NCI-H446 (cell line): Measurements from ENCODE around the gene DIP2B.
A peak's percentile ranks its signal among the peaks of the same experiment; 100 is the strongest.

ENCODE experiments used
- DNase-seq, 2 experiments: peaks; one replicate each; lab custom pipeline; 2025; lab: John Stamatoyannopoulos, UW

DIP2B gene

DNA sequence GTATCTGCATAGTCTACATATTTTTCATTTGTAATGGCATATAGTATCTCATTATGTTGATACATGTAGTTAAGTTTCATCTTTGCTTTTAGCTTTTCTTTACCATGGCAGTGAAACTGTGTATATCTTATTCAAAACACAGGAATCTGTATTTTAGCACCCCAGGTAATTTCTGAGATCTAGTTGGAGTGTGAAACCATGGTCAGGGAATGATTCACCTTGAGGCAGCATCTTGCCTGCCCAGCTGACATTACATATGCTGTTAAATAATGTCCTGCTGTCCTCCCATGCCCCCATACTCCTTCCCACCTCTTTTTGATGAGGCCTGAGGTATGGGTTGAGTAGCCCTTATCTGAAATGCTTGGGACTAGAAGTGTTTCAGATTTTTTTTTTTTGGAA lies 133.7 kb downstream of the DIP2B start:
- no peak for DNase-seq

- no peak for DNase-seq
Observed at GRCh38 chr12:50639721-50640120, 134.9 kb downstream of the DIP2B start.

- DNase-seq = no peak
Observed at GRCh38 chr12:50640321-50640939, 135.6 kb downstream of the DIP2B start.

GRCh38 chr12:50641566-50641965 lies 136.8 kb downstream of the DIP2B start:
- no peak for DNase-seq

DNA sequence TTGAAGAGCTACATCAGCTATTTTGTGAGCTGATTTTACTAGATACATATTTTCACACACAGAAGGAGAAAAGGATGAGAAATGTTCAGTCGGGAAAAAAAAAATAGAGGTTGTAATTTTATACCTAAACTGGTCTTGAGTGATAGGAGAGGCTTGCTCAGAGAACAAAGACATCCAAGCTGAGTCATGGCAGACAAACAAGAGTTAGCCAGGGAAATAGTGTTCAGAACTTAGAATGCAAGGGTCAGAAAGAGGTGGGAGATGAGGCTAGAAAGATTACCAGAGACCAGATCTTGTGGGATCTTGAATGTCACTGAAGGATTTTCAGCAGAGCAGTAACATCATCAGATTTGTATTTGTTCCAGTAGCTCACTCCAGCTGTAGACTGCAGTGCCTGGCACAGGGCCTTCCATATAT lies 137.3 kb downstream of the DIP2B start:
- DNase-seq = no peak

DNA sequence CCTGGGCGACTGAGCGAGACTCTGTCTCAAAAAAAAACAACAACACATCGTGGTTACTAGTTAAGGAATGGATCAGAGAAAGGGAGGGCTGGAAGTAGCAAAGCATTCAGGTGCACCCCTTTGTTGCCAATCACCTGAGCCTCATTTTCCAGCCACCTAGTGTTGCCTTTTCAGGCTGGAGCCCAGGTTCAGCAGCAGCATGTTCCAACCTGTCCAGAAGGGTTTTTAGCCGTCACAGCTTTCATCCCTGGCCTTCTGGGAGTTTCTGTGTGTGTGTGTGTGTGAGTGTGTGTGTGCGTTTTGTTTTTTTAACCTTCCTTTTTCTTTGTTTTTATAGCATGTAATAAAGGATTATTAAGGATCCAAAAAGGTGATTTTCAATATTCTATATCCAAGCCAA lies 138.0 kb downstream of the DIP2B start:
- DNase-seq = no peak

DNA sequence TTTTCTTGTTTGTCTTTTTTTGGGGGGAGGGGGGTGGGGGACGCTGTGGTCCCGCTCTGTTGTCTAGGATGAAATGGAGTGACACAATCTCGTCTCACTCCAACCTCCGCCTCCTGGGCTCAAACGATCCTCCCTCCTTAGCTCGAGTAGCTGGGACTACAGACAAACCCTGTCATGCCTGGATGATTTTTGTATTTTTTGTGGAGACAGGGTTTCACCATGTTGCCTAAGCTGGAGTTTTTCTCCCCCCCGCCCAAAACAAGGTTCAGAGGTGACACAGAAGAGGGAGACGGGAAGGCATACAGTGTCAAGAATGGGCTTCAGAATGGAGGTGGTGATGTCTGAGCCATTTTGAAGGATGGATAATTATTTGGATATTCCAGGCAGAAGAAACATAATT lies 142.2 kb downstream of the DIP2B start:
- DNase-seq = no peak

DNA sequence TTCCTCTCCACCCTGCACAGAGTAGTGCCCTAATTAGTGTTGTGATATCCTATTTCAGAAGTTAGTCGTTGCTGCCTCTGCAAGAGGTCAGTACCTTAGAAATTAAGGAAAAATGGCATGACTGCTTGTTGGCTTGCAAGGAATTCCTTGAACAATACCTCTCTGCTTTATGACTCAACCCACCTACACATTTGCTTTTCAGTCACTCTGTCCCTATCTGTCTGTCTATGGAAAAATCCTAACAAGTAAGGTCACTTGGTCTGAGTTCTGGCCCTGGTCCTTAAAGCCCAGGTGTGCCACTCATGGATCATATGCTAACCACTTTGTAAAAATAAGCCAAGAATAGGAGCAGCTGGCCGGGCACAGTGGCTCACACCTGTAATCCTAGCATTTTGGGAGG lies 142.7 kb downstream of the DIP2B start:
- DNase-seq = no peak

DNA sequence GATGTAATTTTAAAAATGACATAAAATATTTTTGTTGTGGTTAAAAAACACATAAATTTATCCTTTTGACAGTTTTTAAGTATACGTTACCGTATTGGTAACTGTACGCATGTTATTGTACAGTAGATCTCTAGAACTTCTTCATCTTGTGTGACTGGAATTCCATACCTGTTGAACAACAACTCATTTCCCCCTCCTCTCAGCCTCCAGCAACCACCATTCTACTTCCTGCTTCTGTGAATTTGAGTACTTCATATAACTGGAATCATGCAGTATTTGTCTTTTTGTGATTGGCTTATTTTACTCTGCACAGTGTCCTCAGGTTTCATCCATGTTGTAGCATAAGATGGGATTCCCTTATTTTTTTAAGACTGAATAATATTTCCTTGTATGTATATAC lies 145.5 kb downstream of the DIP2B start:
- DNase-seq = no peak

- no peak for DNase-seq
Observed at GRCh38 chr12:50655374-50655921, 150.7 kb downstream of the DIP2B start.

DNA sequence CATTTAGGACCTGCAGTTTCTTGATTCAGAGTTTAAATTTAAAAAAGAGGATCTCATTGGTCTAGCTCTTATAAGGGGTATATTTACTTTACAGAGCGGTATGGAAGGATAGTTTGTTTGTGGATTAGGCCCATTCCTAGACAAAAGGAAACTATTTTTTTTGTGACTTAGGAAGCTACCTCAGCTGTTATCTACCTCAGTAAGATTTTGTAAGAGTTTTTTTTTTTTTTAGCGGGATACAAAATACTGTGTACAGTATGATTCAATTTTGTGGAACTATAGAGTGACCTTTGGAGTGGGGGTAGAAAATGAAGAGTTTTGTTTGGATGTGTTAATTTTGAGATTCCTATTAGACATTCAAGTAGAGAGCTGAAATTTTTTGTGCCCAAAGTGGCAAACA lies 154.5 kb downstream of the DIP2B start:
- DNase-seq = no peak

GRCh38 chr12:50659690-50660424 lies 155.1 kb downstream of the DIP2B start:
- DNase-seq = no peak

GRCh38 chr12:50660425-50660822 lies 155.6 kb downstream of the DIP2B start:
- DNase-seq = no peak

DNA sequence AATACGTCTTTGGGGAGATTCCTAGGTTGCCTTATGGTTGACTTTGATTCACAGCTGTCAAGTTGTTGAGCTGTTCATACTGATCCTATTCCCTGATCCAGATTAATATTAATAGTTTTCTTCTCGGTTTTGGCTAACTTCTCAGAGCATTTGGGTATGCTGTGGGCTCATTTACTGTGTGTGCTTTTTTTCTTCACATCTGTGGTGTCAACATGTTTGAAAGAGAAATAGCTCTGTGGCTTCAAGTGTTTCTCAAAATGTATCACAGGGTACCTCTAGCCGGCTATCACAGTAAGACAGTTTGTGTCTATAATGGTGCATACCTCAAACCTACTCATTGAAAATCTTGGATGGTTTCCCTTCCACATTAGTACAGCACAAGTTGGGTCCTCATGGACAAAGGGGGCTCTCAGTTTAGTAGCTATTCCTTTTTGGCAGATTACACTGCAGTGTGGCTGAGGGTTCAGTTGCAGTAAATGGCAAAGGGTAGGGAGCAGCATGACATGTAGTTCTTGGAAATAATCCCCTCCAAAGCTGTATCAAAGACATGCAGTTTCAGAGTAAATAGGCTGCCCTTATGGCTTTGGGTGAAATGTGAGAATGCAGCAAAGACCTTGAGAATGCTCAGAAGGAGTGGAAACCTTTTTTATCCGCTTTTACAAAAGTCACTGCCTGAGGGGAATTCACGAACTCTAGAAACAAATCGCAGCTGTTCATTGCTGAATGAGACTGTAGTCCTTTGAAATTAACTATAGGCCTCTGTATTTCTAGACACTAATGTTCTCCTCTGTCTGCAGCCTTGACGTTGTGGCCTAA lies 156.7 kb downstream of the DIP2B start:
- no peak for DNase-seq

- DNase-seq = no peak
Observed at GRCh38 chr12:50662116-50662510, 157.3 kb downstream of the DIP2B start.

GRCh38 chr12:50665170-50665569 lies 160.4 kb downstream of the DIP2B start:
- DNase-seq = no peak

GRCh38 chr12:50665609-50666008 lies 160.8 kb downstream of the DIP2B start:
- no peak for DNase-seq

DNA sequence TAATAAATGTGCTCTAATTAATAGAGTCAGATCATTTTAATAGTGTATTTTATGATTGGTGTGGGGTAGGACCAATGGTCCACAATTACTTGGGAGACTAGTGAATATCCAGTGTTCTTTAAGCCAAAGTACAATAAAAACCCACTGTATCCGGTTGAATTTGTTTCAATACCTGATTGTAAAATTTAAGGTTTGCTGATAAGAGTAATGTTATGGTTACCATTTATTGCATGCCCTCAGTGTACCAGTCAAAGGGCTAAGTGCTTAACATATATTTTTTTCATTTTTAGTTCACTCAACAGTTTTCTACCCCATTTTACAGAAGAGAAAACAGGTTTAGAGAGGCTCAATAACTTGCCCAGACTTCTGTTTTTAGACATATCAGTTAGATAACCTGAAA lies 161.2 kb downstream of the DIP2B start:
- no peak for DNase-seq

DNA sequence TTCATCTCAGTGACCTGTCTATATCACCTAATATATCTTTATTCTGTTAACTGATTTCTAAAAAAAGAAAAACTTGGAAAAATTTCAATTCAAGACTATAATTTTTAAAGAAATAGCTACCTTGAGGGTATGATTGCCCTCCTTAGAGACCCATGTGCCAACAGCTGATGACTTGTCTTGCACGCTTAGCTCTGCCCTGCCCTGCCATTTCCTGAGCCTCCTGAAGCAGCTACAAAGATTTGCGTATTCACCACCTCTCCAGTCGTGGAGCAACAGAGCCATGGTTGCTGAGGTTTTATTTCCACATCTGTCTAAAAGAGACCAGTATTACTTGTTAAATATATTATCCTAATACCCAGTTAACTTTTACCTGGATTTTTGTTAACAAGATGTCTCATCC lies 167.4 kb downstream of the DIP2B start:
- no peak for DNase-seq

DNA sequence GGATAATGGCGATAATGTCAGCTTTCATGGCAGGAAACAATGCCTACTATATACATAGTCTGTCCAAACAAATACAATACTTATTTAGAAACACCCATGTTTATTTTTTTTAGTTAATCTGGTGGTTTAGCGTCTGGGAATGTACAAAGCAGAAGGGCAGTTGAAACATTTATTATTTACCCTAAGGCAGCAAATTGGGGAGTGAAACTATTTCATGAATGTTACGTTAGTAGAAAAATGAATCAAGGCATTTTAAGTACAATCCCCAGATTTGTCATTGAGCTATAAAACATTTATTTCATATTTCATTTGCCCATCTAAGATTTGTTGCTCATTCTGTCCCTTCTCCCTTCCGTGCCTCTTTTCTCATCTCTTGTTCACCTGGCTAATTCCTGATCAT lies 172.0 kb downstream of the DIP2B start:
- DNase-seq = no peak

DNA sequence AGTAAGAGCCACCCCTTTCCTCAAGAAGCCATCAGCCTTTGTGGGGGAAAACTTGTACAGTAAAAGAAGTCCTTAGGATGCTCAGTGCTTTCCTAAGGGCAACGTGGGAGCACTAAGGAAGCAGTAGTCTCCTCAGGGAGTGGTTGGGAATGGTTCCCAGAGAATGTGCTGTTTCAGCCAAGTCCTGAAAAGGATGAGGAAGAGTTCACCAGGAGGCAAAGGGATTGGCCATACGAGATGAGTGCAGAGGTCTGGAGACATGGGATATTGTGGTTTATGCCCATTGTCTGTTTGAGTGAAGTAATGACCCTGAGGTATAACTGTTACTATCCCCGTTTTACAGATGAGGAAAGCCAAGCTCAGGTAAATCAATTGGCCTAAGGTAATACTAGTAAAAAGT lies 173.1 kb downstream of the DIP2B start:
- peak in 1 of 2 experiments; percentile 16 for DNase-seq

GRCh38 chr12:50678650-50679365 lies 174.0 kb downstream of the DIP2B start:
- no peak for DNase-seq
